ENCODE data around the gene CALY.

CALY gene

GRCh38 chr10:133309100-133309719, 27.5 kb downstream of the CALY start:
- DNase-seq, result peak; percentile 87

GRCh38 chr10:133308421-133309099, 28.1 kb downstream of the CALY start, which contains the start of the genes TUBGCP2 and ZNF511:
TSS of gene TUBGCP2 (minus strand) at chr10:133308872. CDS start at chr10:133302941, 5,931 bp downstream.
TSS of gene ZNF511 (plus strand) at chr10:133308914. CDS start at chr10:133308944, 30 bp downstream.
- DNase-seq, result peak; percentile 85

GRCh38 chr10:133307776-133308420, 28.8 kb downstream of the CALY start:
- peak; percentile 51 for DNase-seq

- DNase-seq, result no peak
These were observed 29.7 kb downstream of the CALY start for GRCh38 chr10:133306941-133307379.

- no peak for DNase-seq
These were observed 30.6 kb downstream of the CALY start for GRCh38 chr10:133306097-133306476.

GRCh38 chr10:133303206-133303605, 33.5 kb downstream of the CALY start:
- DNase-seq, result no peak

- DNase-seq, result no peak
These were observed 34.5 kb downstream of the CALY start for GRCh38 chr10:133302230-133302629.

- no peak for DNase-seq
These were observed 37.0 kb downstream of the CALY start for GRCh38 chr10:133299738-133300137.

GRCh38 chr10:133299224-133299623, 37.5 kb downstream of the CALY start:
- no peak for DNase-seq

GRCh38 chr10:133298466-133298865, 38.2 kb downstream of the CALY start:
- DNase-seq, result no peak

GRCh38 chr10:133297504-133297903, 39.2 kb downstream of the CALY start:
- no peak for DNase-seq

- DNase-seq, result no peak
These were observed 41.0 kb downstream of the CALY start for GRCh38 chr10:133295426-133296320.

- no peak for DNase-seq
These were observed 42.5 kb downstream of the CALY start for GRCh38 chr10:133294189-133294588.

GRCh38 chr10:133293810-133294119, 42.9 kb downstream of the CALY start:
- no peak for DNase-seq

GRCh38 chr10:133292919-133293809, 43.5 kb downstream of the CALY start:
- peak; percentile 77 for DNase-seq

- no peak for DNase-seq
These were observed 46.9 kb downstream of the CALY start for GRCh38 chr10:133289761-133290160.

- DNase-seq, result no peak
These were observed 48.7 kb downstream of the CALY start for GRCh38 chr10:133287832-133288500.

GRCh38 chr10:133286366-133286765, 50.3 kb downstream of the CALY start:
- no peak for DNase-seq

- DNase-seq, result no peak
These were observed 51.5 kb downstream of the CALY start for GRCh38 chr10:133285217-133285616.

- no peak for DNase-seq
These were observed 52.8 kb downstream of the CALY start for GRCh38 chr10:133283931-133284330.

GRCh38 chr10:133282846-133283390, 53.8 kb downstream of the CALY start:
- DNase-seq, result no peak

Data from fibroblast of skin of right biceps (primary cell).